ENCODE measurements around the gene PGBD4. TPM values are rescaled to one million over a fixed set of nuclear protein-coding genes. Genes with fewer than 3 reads are reported as not detected.
"Not testable (repeated sequence)": the region's sequence is repeated elsewhere in the genome, so short reads cannot be mapped to it uniquely, and the experiment has no call there.

PGBD4 gene
- total and polyA plus RNA-seq, 10 donors: 1.4 to 3.1 (median 1.8) TPM

DNA sequence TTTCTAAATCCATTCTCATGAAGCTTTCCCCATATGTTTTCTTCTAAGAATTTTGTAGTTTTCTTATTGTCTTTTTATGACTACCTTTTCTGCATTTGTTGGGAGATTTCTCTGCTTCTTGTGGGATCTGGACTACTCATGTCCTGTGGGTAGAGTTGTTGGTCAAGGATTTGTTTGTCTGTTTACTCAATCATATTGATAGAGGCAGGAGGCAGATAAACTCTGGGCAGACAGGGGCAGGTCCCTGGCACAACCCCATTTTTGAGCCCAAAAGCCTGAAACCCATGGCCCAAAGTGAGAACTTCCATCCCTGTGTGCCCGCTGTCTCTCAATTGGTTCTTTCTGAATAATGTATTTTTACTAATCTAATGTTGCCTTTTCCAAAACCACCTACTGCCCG is 12.3 kb downstream of the PGBD4 start:
- Histone ChIP-seq H3K4me3 (no peak overlapping the region), H3K36me3 (no peaks in the 10 kb centered on the region), H3K27me3 (replicated peaks in 1 of 7) (peaks cover 0 to 47% (median 7%) of the 10 kb centered on the region in 7 donors), H3K9me3 (no peaks in the 10 kb centered on the region), H3K27ac (no peak overlapping the region), H3K4me1 (no peaks in the 10 kb centered on the region)
- DNase-seq: no peak
- TF ChIP-seq POLR2AphosphoS5 (IDR thresholded peaks at IDR 0.05): no peak
- TF ChIP-seq, protein P1, sequence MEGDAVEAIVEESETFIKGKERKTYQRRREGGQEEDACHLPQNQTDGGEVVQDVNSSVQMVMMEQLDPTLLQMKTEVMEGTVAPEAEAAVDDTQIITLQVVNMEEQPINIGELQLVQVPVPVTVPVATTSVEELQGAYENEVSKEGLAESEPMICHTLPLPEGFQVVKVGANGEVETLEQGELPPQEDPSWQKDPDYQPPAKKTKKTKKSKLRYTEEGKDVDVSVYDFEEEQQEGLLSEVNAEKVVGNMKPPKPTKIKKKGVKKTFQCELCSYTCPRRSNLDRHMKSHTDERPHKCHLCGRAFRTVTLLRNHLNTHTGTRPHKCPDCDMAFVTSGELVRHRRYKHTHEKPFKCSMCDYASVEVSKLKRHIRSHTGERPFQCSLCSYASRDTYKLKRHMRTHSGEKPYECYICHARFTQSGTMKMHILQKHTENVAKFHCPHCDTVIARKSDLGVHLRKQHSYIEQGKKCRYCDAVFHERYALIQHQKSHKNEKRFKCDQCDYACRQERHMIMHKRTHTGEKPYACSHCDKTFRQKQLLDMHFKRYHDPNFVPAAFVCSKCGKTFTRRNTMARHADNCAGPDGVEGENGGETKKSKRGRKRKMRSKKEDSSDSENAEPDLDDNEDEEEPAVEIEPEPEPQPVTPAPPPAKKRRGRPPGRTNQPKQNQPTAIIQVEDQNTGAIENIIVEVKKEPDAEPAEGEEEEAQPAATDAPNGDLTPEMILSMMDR (IDR thresholded peaks at IDR 0.05 in 8 of 11, conservative IDR thresholded peaks at IDR 0.05 in 3 of 11): no peak
- no peak for TF ChIP-seq POLR2A (IDR thresholded peaks at IDR 0.05)
- intact Hi-C loops (cut with DNase I; ENCODE audit: low total_unique reads): no loop called here
- WGBS, 5 donors: 44 to 85% (median 50%) methylated on average over 2 of the region's 2 CpGs

DNA sequence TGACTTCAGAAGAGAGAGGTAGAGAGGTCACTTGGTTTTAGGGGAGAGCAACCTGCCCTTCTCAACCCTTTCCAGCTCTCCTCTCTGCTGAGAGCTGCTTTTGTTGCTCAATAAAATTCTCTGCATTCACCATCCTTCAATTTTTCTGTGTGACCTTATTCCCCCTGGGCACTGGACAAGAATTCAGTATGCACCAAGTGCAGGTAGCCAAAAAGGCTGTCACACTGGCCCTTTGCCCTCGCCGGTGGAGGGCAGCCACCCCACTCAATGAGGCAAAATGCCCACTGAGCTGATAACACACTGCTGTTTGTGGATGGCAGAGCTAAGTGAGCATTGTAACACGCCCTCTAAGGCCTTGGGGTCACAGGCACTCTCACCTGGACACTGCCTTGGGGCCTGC is 12.9 kb downstream of the PGBD4 start:
- TF ChIP-seq POLR2A (IDR thresholded peaks at IDR 0.05) (no peak), POLR2AphosphoS5 (IDR thresholded peaks at IDR 0.05) (no peak)
- TF ChIP-seq, protein P1 (IDR thresholded peaks at IDR 0.05 in 8 of 11, conservative IDR thresholded peaks at IDR 0.05 in 3 of 11): no peak
- WGBS, 5 donors: 82 to 89% (median 86%) methylated on average over 3 of the region's 3 CpGs; no CpG with 5 or more reads in 1 of the 5 donors
- H3K36me3 ChIP-seq: no peaks in the 10 kb centered on the region
- intact Hi-C loops (cut with DNase I; ENCODE audit: low total_unique reads): no loop called here
- no peaks in the 10 kb centered on the region for H3K4me1 ChIP-seq
- no peak overlapping the region for H3K27ac ChIP-seq
- H3K9me3 ChIP-seq: no peaks in the 10 kb centered on the region
- no peak for DNase-seq
- peaks cover 0 to 48% (median 7%) of the 10 kb centered on the region in 7 donors for H3K27me3 ChIP-seq (replicated peaks in 1 of 7)
- no peak overlapping the region for H3K4me3 ChIP-seq

DNA sequence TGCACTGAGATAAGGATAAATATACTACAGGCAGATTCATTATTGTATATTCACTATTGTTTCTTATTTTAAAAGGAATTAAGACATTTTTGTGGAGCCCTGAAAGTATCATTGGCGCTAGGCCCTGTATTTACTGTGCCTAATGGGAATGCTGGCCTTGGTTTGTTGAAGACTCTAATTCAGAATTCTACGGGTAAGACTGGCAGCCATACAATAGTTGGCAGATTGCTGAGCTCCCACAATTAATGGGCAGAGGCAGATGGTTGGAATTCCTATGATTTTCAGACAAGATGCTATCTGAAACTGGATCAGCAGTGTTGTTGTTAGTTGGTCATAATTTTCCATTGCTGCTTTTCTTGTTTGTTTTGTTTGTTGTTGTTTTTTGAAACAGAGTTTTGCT is 14.7 kb downstream of the PGBD4 start:
- no peaks in the 10 kb centered on the region for H3K4me1 ChIP-seq
- peaks cover 0 to 52% (median 7%) of the 10 kb centered on the region in 7 donors for H3K27me3 ChIP-seq (replicated peaks in 1 of 7)
- WGBS, 5 donors: 83 to 94% (median 92%) methylated on average over 2 of the region's 2 CpGs
- H3K36me3 ChIP-seq: no peaks in the 10 kb centered on the region
- H3K27ac ChIP-seq: no peak overlapping the region
- no peaks in the 10 kb centered on the region for H3K9me3 ChIP-seq
- intact Hi-C loops (cut with DNase I; ENCODE audit: low total_unique reads): no loop called here
- no peak for DNase-seq
- TF ChIP-seq POLR2AphosphoS5 (IDR thresholded peaks at IDR 0.05): no peak
- TF ChIP-seq, protein P1 (IDR thresholded peaks at IDR 0.05 in 8 of 11, conservative IDR thresholded peaks at IDR 0.05 in 3 of 11): no peak
- TF ChIP-seq POLR2A (IDR thresholded peaks at IDR 0.05): no peak
- H3K4me3 ChIP-seq: no peak overlapping the region

DNA sequence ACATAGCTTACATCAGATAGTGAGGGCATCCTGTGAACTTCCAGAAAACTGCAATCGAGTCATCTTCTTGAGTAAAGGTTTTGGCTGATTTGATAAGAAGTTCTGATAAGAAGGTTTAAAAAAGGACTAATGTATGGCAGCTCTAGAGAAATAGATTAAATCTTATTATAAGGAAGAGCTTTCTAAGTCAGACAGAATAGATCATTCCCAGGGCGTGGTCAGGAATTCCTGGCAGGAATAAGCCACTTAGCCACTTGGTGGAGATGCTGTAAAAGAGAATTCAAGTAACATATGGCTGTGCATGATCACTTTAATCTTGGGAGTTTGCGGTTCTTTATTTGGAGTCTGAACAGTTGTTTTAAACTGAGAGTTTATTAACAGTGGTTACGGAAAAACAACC is 17.4 kb downstream of the PGBD4 start:
- H3K27ac ChIP-seq: no peak overlapping the region
- intact Hi-C loops (cut with DNase I; ENCODE audit: low total_unique reads): no loop called here
- peaks cover 0 to 45% (median 7%) of the 10 kb centered on the region in 7 donors for H3K27me3 ChIP-seq (replicated peaks in 1 of 7)
- TF ChIP-seq, protein P1 (IDR thresholded peaks at IDR 0.05 in 8 of 11, conservative IDR thresholded peaks at IDR 0.05 in 3 of 11): no peak
- TF ChIP-seq POLR2AphosphoS5 (IDR thresholded peaks at IDR 0.05) (no peak), POLR2A (IDR thresholded peaks at IDR 0.05) (no peak)
- no peaks in the 10 kb centered on the region for H3K36me3 ChIP-seq
- no peak overlapping the region for H3K4me3 ChIP-seq
- DNase-seq: no peak
- 75 to 83% (median 76%) methylated on average over 4 of the region's 4 CpGs for WGBS, 5 donors
- no peaks in the 10 kb centered on the region for H3K4me1 ChIP-seq
- no peaks in the 10 kb centered on the region for H3K9me3 ChIP-seq

DNA sequence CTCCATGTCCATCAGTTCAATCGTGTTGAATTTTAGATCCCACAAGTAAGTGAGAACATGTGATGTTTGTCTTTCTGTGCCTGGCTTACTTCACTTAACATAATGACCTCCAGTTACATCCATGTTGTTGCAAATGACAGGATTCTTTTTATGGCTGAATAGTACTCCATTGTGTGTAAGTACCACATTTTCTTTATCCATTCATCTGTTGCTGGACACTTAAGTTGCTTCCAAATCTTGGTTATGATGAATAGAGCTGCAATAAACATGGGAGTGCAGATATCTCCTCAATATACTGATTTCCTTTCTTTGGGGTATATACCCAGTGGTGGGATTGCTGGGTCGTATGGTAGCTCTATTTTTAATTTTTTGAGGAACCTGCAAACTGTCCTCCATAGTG is 18.5 kb downstream of the PGBD4 start:
- intact Hi-C loops (cut with DNase I; ENCODE audit: low total_unique reads); DNase-seq; H3K27ac ChIP-seq; H3K36me3 ChIP-seq; H3K9me3 ChIP-seq; H3K4me1 ChIP-seq; H3K4me3 ChIP-seq: not testable (repeated sequence)
- peaks cover 0 to 34% (median 0%) of the 10 kb centered on the region in 7 donors for H3K27me3 ChIP-seq (replicated peaks in 1 of 7)
- WGBS, 5 donors: 56 to 63% (median 61%) methylated on average over 2 of the region's 2 CpGs

DNA sequence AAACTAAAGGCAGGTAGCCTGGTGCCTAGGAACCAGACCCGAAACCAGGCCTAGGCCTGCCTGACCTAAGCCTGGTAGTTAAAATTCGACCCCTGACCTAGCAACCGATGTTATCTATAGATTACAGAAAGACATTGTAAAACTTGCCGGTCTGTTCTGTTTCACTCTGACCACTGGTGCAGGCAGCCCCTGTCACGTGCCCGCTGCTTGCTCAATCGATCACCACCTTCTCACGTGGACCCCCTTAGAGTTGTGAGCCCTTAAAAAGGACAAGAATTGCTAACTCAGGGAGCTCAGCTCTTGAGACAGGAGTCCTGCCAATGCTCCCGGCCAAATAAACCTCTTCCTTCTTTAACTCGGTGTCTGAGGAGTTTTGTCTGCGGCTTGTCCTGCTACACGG is 19.9 kb downstream of the PGBD4 start:
- H3K4me1 ChIP-seq; DNase-seq; H3K36me3 ChIP-seq; intact Hi-C loops (cut with DNase I; ENCODE audit: low total_unique reads); H3K9me3 ChIP-seq; H3K27ac ChIP-seq; H3K4me3 ChIP-seq: not testable (repeated sequence)
- peaks cover 0 to 20% (median 0%) of the 10 kb centered on the region in 7 donors for H3K27me3 ChIP-seq (replicated peaks in 1 of 7)
- WGBS, 5 donors: 73 to 89% (median 79%) methylated on average over 12 of the region's 12 CpGs
